T47D (cell line): ENCODE results near the gene DGCR8.

Source experiments
- DNase-seq, 2 experiments: peaks; one replicate each; pipeline versions ENCODE4 v3.0.0 to v3.0.0-alpha.2; 2011 to 2012; ENCODE audit warnings: low read depth in 1 of 2, low spot score in 1 of 2
- JUND ChIP-seq: IDR thresholded peaks from 2 replicates; pipeline ENCODE4 v1.6.1; 2012; ENCODE audit warnings: low read depth
- in situ Hi-C: cut with HindIII; loops from 2 replicates; pipeline ENCODE4 v1.10.0; 2016; ENCODE audit warnings: low sequenced_read_pairs, low pct_unique_long_range_greater_than_20kb

DGCR8 gene

GRCh38 chr22:20131859-20132685 is 52.0 kb downstream of the DGCR8 start:
- no peak for TF ChIP-seq JUND
- DNase-seq, result no peak
- in situ Hi-C loops, result no loop called here

GRCh38 chr22:20132686-20133246 is 52.7 kb downstream of the DGCR8 start:
- no peak for TF ChIP-seq JUND
- no peak for DNase-seq
- in situ Hi-C loops, result no loop called here

GRCh38 chr22:20133930-20134549 is 54.0 kb downstream of the DGCR8 start:
- in situ Hi-C loops, result no loop called here
- TF ChIP-seq JUND, result no peak
- DNase-seq, result no peak

GRCh38 chr22:20135265-20135664 is 55.2 kb downstream of the DGCR8 start:
- in situ Hi-C loops, result no loop called here
- TF ChIP-seq JUND, result no peak
- DNase-seq, result no peak

GRCh38 chr22:20135806-20136602 is 56.0 kb downstream of the DGCR8 start:
- TF ChIP-seq JUND, result no peak
- in situ Hi-C loops, result no loop called here

GRCh38 chr22:20136603-20136873 is 56.5 kb downstream of the DGCR8 start:
- in situ Hi-C loops, result no loop called here
- no peak for DNase-seq
- no peak for TF ChIP-seq JUND

More at GRCh38 chr22:20135806-20136602, 56.0 kb downstream of the DGCR8 start:
- no peak for DNase-seq

GRCh38 chr22:20137113-20137512 is 57.1 kb downstream of the DGCR8 start:
- DNase-seq, result no peak
- no peak for TF ChIP-seq JUND
- in situ Hi-C loops, result no loop called here

- TF ChIP-seq JUND, result no peak
- in situ Hi-C loops, result no loop called here
- no peak for DNase-seq
Measured at GRCh38 chr22:20137671-20138416, 57.8 kb downstream of the DGCR8 start.

GRCh38 chr22:20138417-20138738 is 58.3 kb downstream of the DGCR8 start:
- in situ Hi-C loops, result no loop called here
- TF ChIP-seq JUND, result no peak
- DNase-seq, result no peak

- no peak for DNase-seq
- in situ Hi-C loops, result no loop called here
- no peak for TF ChIP-seq JUND
Measured at GRCh38 chr22:20138868-20139267, 58.8 kb downstream of the DGCR8 start.

- in situ Hi-C loops, result no loop called here
- no peak for TF ChIP-seq JUND
- no peak for DNase-seq
Measured at GRCh38 chr22:20139391-20140106, 59.5 kb downstream of the DGCR8 start.

- in situ Hi-C loops, result no loop called here
- no peak for DNase-seq
- no peak for TF ChIP-seq JUND
Measured at GRCh38 chr22:20140107-20140445, 60.0 kb downstream of the DGCR8 start.
